K562 (cell line): ENCODE results near the gene PPM1F. TPM values are rescaled to one million over a fixed set of nuclear protein-coding genes. Genes with fewer than 3 reads are reported as not detected.

Experiments used
- BRD9 ChIP-seq: fragments of 450-650 bp; IDR thresholded peaks from 2 replicates; pipeline ENCODE4 v1.6.1; 2018; ENCODE audit warnings: low read depth; ENCODE audit not compliant: partially characterized antibody
- ELF2 ChIP-seq: fragments of 250-450 bp; sonication (Bioruptor Pico); IDR thresholded peaks from 2 replicates; pipeline ENCODE4 v1.5.0; 2021; ENCODE audit warnings: mild to moderate bottlenecking
- ELF4 ChIP-seq: fragments of 450-650 bp; formaldehyde crosslinking; IDR thresholded peaks from 2 replicates; pipeline ENCODE4 v1.4.0; 2022; ENCODE audit warnings: missing genetic modification characterization
- HNRNPLL ChIP-seq: fragments of 200-400 bp; formaldehyde crosslinking; IDR thresholded peaks from 2 replicates; pipeline ENCODE4 v1.6.1; 2017; ENCODE audit warnings: low read length, low read depth, mild to moderate bottlenecking; ENCODE audit not compliant: poor library complexity, severe bottlenecking
- HOXB6 ChIP-seq: fragments of 250-450 bp; sonication (Bioruptor Pico); IDR thresholded peaks from 2 replicates; pipeline ENCODE4 v1.5.1; 2022; ENCODE audit warnings: mild to moderate bottlenecking, borderline replicate concordance
- IFI16 ChIP-seq: fragments of 250-450 bp; sonication (Bioruptor Pico); IDR thresholded peaks from 2 replicates; pipeline ENCODE4 v2.1.2; 2022; ENCODE audit warnings: mild to moderate bottlenecking, inconsistent platforms
- IRF2 ChIP-seq: sonication (generic); formaldehyde crosslinking; IDR thresholded peaks from 2 replicates; pipeline ENCODE4 v1.8.1; 2022; ENCODE audit warnings: mild to moderate bottlenecking, missing genetic modification reagents
- NR3C1 ChIP-seq: sonication (generic); formaldehyde crosslinking; IDR thresholded peaks from 2 replicates; pipeline ENCODE4 v1.8.1; 2022; ENCODE audit warnings: missing genetic modification reagents
- POLR2A ChIP-seq: fragments of 450-650 bp; conservative IDR thresholded peaks from 2 replicates; pipeline ENCODE4 v1.6.1; 2016
- SNRNP70 ChIP-seq: fragments of 200-400 bp; formaldehyde crosslinking; optimal IDR thresholded peaks from 2 replicates; pipeline ENCODE3; 2017; ENCODE audit warnings: low read depth, low read length
- WHSC1 ChIP-seq: IDR thresholded peaks from one replicate; pipeline ENCODE4 v1.6.1; 2012; ENCODE audit warnings: low read length, control low read depth, inconsistent platforms
- ZC3H4 ChIP-seq: sonication (generic); formaldehyde crosslinking; IDR thresholded peaks from 2 replicates; pipeline ENCODE4 v1.9.0; 2021; ENCODE audit warnings: missing genetic modification reagents, borderline replicate concordance
- ZC3H8 ChIP-seq: fragments of 450-650 bp; IDR thresholded peaks from 2 replicates; pipeline ENCODE4 v1.6.1; 2017
- ZKSCAN1 ChIP-seq: fragments of 150-350 bp; IDR thresholded peaks from 2 replicates; pipeline ENCODE4 v1.6.1; 2016; ENCODE audit warnings: low read depth, low read length
- polyA plus RNA-seq, 8 experiments: library from polyadenylated mRNA; depleted of rRNA in 4 of 8; stranded (reverse) in 5 of 8; unstranded in 3 of 8; fragments of >200 nt; fragmentation: Nextera tagmentation in 2 of 8; fragmentation: Illumina TruSeq in 1 of 8; extraction: Ambion mirVana in 2 of 8; extraction: Trizol in 1 of 8; gene quantifications; 2 replicates each; pipeline versions ENCODE4 v1.2.1 to v1.2.3, GENCODE V29; 2011 to 2014; ENCODE audit warnings: inconsistent platforms in 1 of 8, missing spikeins in 1 of 8
- total RNA-seq, 7 experiments: library from RNA; depleted of rRNA in 6 of 7; stranded (reverse); fragments of >200 nt in 6 of 7; fragmentation: Illumina TruSeq in 2 of 7; extraction: Trizol in 2 of 7; gene quantifications; 2 replicates each; pipeline versions ENCODE4 v1.2.1 to v1.2.3, GENCODE V29; 2011 to 2021; ENCODE audit warnings: low replicate concordance in 1 of 7
- TF ChIP-seq, protein P1 (sequence below): fragments of 450-650 bp; formaldehyde crosslinking; IDR thresholded peaks from 2 replicates; pipeline ENCODE4 v1.4.0; 2022; ENCODE audit warnings: missing genetic modification characterization
- TF ChIP-seq, protein P2 (sequence below): fragments of 450-650 bp; formaldehyde crosslinking; IDR thresholded peaks from 2 replicates; pipeline ENCODE4 v1.4.0; 2022; ENCODE audit warnings: missing genetic modification characterization
- TF ChIP-seq, protein P3 (sequence below): fragments of 250-450 bp; sonication (Bioruptor Pico); IDR thresholded peaks from 2 replicates; pipeline ENCODE4 v1.9.0; 2021; ENCODE audit warnings: mild to moderate bottlenecking, inconsistent platforms
- TF ChIP-seq, protein P4 (sequence below), 2 experiments: fragments of 450-650 bp; IDR thresholded peaks; 2 replicates each; pipeline ENCODE4 v1.6.1; 2016

Gene PPM1F
- total and polyA plus RNA-seq, 9 of the 15 experiments (the other 6 are each of a cell fraction or from before 2014, with no cell fraction given), result 2.1 to 159 (median 64.0) TPM

DNA sequence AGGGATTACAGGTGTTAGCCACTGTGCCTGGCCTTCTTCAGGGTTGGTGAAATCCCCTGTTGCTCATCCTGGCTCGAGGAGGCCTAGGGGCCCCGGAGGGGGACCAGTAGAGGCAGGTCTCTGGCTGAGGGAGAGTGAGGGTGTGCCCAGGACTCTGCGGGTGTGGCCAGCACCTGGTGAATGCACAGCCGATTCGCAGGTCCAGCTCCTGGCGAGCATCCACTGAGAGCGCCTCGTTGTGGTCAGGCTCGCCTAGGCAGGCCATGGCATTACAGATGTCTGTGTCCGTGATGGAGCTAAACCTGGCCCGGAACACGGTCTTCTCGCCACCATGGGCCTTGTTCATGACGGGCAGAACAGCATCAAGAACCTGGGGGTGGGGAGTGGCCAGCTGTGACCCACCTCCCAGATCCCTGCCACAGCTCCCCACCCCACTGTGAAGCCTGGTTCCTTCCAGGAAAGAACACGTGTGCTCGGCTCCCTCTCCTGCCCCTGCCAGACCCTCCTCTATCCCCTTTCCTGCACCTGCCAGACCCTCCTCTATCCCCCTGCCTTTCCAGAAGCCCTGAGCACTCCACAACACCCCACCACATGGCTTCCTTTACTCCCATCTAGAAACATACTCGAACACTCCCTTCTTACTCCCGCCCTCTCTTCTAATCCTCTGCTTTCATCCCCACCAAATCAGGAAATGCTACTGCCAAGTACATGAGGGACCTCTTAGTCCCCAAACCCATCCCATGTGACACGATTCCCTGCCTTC, 17.6 kb upstream of the PPM1F start (continued):
- no peak for TF ChIP-seq ZC3H8
- 0 out of 2 replicates have a peak, but pooled peaks have one; percentile 9 for TF ChIP-seq IRF2 (CRISPR knock-in tag)
- TF ChIP-seq WHSC1, result peak; percentile 28
- peak; percentile 87; the same call in 1 of the 2 replicates for TF ChIP-seq ELF4 (CRISPR knock-in tag)
- TF ChIP-seq POLR2A, result peak; percentile 69
- TF ChIP-seq ZKSCAN1, result no peak
- TF ChIP-seq NR3C1 (CRISPR knock-in tag), result 0 out of 2 replicates have a peak, but pooled peaks have one; percentile 29
- TF ChIP-seq, protein P1, sequence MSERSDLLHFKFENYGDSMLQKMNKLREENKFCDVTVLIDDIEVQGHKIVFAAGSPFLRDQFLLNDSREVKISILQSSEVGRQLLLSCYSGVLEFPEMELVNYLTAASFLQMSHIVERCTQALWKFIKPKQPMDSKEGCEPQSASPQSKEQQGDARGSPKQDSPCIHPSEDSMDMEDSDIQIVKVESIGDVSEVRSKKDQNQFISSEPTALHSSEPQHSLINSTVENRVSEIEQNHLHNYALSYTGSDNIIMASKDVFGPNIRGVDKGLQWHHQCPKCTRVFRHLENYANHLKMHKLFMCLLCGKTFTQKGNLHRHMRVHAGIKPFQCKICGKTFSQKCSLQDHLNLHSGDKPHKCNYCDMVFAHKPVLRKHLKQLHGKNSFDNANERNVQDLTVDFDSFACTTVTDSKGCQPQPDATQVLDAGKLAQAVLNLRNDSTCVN (CRISPR knock-in tag), result peak; percentile 73; the same call in 1 of the 2 replicates
- no peak for TF ChIP-seq ELF2 (CRISPR knock-in tag)
- peak; percentile 31 for TF ChIP-seq HNRNPLL
- TF ChIP-seq, protein P2, sequence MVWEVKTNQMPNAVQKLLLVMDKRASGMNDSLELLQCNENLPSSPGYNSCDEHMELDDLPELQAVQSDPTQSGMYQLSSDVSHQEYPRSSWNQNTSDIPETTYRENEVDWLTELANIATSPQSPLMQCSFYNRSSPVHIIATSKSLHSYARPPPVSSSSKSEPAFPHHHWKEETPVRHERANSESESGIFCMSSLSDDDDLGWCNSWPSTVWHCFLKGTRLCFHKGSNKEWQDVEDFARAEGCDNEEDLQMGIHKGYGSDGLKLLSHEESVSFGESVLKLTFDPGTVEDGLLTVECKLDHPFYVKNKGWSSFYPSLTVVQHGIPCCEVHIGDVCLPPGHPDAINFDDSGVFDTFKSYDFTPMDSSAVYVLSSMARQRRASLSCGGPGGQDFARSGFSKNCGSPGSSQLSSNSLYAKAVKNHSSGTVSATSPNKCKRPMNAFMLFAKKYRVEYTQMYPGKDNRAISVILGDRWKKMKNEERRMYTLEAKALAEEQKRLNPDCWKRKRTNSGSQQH (CRISPR knock-in tag), result peak; percentile 96
- TF ChIP-seq, protein P3, sequence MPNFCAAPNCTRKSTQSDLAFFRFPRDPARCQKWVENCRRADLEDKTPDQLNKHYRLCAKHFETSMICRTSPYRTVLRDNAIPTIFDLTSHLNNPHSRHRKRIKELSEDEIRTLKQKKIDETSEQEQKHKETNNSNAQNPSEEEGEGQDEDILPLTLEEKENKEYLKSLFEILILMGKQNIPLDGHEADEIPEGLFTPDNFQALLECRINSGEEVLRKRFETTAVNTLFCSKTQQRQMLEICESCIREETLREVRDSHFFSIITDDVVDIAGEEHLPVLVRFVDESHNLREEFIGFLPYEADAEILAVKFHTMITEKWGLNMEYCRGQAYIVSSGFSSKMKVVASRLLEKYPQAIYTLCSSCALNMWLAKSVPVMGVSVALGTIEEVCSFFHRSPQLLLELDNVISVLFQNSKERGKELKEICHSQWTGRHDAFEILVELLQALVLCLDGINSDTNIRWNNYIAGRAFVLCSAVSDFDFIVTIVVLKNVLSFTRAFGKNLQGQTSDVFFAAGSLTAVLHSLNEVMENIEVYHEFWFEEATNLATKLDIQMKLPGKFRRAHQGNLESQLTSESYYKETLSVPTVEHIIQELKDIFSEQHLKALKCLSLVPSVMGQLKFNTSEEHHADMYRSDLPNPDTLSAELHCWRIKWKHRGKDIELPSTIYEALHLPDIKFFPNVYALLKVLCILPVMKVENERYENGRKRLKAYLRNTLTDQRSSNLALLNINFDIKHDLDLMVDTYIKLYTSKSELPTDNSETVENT (CRISPR knock-in tag), result peak; percentile 34
- no peak for TF ChIP-seq BRD9
- peak; percentile 55; the same call in 1 of the 2 replicates for TF ChIP-seq ZC3H4
- TF ChIP-seq SNRNP70, result peak; percentile 31
- TF ChIP-seq IFI16 (CRISPR knock-in tag), result 0 out of 2 replicates have a peak, but pooled peaks have one; percentile 11
- TF ChIP-seq, protein P4, sequence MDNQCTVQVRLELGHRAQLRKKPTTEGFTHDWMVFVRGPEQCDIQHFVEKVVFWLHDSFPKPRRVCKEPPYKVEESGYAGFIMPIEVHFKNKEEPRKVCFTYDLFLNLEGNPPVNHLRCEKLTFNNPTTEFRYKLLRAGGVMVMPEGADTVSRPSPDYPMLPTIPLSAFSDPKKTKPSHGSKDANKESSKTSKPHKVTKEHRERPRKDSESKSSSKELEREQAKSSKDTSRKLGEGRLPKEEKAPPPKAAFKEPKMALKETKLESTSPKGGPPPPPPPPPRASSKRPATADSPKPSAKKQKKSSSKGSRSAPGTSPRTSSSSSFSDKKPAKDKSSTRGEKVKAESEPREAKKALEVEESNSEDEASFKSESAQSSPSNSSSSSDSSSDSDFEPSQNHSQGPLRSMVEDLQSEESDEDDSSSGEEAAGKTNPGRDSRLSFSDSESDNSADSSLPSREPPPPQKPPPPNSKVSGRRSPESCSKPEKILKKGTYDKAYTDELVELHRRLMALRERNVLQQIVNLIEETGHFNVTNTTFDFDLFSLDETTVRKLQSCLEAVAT (IDR thresholded peaks at IDR 0.05), result 0 out of 4 replicates have a peak, but pooled peaks of 1 of the 2 experiments have one; percentile 50
- TF ChIP-seq HOXB6 (CRISPR knock-in tag), result peak; percentile 6; the same call in 1 of the 2 replicates
